Stimulated activated CD4-positive, alpha-beta T cell treated with anti-CD3 and anti-CD28 coated beads, Interleukin-1b, Interleukin-23, amount 100 ng/mL, for 4 hours (primary cell): Measurements from ENCODE around the gene SLC22A1.
"Not testable (repeated sequence)": the region's sequence is repeated elsewhere in the genome, so short reads cannot be mapped to it uniquely, and the experiment has no call there.

Experiments
- DNase-seq, 2 donors: peaks; one replicate each; pipeline ENCODE4 v3.0.0-alpha.2; 2020; ENCODE audit warnings: low read depth in 2 of 2

SLC22A1 gene

DNA sequence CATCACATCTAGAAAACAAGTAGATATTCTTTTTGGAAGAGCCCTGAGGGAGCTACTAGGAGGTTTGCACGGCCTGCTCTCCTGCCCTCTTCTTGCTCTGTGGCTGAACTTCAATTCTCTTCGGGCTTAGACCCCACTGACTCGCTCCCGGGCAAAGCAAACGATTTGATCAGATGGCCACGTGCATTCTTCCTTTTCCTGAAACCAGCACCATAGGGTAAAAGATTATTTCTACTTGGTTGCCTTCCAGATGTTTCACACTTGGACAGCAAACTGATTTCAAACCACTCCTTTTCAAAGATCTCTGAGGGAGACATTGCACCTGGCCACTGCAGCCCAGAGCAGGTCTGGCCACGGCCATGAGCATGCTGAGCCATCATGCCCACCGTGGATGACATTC is at the start of gene SLC22A1:
Gene SLC22A1 (plus strand): TSS at position 258 of the 400 bp plus-strand sequence. CDS start 121 bp downstream, at position 379.
- DNase-seq, result no peak

DNA sequence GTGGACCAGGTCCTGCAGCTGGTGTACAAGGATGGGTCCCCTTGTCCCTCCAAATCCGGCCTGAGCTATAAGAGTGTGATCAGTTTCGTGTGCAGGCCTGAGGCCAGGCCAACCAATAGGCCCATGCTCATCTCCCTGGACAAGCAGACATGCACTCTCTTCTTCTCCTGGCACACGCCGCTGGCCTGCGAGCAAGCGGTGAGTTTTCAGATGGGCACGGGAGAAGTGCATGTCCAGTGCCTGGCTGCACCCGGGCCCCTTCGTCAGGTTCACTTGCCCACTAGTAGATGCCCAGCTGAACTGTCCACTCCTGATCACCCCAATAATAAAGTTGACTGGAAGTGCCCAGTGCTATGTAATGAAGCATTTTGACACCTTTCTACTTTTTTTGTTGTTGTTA is 48.3 kb upstream of the SLC22A1 start:
- DNase-seq, result no peak

DNA sequence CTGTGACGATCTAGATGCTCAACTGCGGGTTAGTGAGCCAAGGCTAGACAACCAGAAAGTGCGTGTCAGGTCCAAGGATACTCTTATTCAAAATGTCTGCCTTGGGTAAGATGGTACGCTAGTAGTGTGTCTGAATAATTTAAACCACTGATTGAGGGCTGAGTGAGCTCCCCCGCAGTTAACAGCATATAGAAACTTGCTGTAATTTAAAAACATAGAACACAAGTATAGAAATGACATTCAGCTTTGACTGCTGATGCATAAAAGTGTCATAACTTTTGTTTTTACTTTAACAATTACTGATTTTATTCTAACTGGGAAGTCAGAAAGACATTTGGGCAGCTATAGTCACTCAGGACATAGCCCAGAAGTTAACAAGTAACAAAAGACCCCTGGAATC is 45.6 kb upstream of the SLC22A1 start:
- no peak for DNase-seq

DNA sequence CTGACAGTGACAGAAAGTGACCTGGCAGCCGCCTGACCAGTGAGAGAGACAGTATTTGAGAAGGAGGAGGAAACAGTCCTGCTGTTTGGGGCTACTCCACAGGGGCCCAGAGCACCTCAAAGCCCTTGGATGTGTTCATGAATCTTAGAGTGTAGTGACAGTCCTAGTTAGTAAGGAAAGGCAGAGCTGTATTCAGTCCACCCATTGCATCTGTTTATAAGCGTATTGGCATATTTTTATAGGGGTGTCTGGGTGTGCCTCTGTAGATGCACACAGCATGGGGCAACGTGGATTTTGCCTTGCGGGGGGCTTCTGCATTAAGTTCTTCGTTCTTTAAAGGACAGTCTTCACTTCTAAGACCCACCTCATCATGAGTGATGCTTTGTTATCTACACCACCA is 44.6 kb upstream of the SLC22A1 start:
- DNase-seq, result no peak

DNA sequence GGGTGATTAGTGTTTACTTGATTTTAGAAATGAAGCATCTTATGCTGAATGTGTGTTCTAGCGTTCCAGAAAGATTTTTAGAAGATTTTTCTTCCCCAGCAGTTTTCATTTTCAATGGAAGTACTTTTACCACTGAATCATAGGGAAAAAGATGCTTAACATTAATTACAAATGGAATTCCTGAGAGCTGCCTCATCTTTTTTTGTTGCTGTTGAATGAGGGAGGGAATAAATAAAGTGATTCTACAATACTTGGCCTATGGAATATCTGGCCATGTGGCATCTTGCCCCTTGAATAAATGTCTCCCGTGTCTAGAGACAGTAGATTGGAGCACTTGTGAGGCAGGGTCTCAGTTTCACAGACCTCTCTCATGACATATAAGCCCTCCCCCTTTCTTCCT is 44.1 kb upstream of the SLC22A1 start:
- no peak for DNase-seq

DNA sequence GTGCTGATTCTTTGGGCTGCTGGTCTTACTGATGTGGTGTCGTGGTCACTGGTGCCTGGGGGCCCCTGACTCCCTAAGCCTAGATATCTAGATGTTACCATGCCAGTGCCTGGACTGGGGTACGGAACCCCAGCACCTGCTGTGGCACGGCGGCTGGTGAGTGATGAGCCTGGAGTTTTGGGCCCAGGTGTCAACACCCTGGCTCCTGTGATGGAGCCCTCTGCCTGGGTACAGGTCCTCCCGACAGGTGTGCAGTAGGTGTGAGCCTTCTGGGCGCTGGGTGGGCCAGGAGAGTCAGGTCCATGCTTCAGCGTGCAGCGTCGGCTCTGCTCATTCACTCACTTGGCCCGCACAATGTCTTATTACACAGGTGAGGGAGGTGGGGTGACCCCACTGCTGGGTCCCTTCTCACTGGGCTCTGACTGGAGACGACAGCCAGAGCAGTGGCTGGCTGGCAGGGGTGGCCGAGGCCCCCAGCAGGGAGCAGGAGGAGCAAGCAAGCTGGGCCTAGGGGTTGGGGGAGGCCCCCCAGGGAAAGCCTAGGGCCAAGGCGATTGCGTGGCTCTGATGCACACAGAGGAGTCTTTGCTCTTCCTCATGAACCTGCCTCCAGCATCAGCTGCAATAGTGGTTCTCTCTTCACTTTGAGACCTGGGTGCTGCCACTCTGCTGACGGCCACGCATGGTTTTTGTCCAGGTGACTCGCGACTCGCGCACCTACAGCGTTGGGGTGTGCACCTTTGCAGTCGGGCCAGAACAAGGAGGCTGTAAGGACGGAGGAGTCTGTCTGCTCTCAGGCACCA is 42.5 kb upstream of the SLC22A1 start:
- DNase-seq, result no peak

DNA sequence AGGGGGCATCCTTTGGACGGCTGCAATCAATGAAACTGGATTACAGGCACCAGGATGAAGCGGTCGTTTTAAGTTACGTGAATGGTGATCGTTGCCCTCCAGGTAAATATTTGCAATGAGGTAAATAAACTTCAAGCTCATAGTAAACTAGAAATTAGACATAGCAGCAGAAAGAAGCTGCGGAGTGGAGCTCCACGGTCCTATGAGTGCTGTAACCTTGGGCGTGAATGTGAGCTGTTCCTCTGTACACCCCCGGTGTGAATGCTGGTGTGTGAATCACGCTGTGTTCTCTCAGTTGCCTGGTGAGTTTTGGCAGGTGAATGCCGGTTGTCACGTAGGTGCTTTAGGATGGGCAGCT is 42.0 kb upstream of the SLC22A1 start:
- no peak for DNase-seq

DNA sequence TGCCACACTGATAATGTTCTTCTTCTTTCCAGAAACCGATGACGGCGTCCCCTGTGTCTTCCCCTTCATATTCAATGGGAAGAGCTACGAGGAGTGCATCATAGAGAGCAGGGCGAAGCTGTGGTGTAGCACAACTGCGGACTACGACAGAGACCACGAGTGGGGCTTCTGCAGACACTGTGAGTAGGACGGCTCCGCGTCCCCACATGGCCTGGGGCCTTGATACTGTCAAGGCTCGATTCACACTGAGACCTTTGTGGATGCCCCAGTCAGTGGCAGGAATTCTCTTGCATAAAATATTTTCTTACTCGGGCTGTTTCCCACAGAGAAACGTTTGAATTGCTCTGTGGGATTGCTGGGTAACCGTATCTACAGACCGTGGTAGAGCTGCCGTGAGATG is 41.5 kb upstream of the SLC22A1 start:
- DNase-seq, result no peak

DNA sequence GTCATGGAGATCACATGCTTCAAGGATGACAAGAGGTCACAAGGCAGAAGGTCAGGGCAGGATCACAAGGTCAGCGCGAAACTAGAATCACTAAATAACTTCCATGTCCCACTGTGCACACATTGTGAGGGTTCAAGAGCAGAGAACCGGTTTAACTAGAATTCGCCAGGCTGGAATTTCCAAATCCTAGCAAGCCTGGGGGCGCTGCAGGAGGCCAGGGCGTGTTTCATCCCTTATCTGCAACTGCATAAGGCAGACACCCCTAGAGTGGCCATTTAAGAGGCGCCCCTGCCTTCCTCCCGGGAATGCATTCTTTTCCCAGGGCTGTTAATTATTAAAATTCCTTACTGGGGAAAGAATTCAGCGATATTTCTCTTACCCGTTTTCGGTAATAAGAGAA is 40.2 kb upstream of the SLC22A1 start:
- no peak for DNase-seq

DNA sequence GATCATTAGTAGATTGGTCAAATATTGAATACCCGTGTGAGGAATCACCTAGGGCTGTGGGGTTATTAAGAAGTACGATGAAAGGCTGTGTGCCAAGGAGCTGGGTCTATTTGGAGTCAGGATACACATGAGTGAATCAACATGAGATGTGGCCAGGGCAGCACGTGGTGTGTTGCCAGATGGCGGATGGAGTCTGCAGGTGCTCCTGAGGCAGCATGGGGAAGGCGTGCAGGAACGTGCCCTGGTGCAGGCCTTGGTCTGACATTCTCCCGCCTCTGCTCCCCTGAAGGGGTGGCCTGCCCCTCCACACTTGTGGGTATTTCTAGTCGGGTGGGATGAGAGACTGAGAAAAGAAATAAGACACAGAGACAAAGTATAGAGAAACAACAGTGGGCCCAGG is 39.0 kb upstream of the SLC22A1 start:
- DNase-seq, result no peak

DNA sequence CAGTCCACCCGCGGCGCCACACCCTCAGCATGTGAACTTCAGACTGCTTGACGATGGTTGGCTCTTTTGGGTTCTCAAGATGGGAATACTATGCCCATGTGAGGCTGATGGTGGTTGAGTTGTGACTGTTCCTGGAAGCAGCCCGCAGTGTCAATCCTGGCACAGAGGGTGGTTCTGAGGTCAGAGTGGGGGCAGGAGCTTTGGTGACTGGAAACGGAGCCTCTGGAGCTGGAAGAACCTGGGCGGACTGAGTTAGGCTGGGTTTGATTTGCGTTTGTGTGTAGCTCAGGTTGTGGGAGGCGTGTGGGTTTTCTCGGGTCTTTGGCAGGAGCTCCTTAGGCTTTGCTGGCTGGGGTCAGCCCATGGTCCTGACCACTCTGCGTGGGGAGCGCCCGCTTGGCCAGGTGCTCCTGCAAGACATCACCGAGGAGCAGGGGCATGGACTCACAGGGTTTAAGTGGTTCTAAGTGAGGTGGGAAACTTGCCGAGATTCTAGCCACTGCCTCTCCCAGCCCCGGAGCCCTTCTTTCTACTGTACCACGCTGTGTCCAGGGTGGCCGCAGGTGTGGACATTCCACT is 37.3 kb upstream of the SLC22A1 start:
- no peak for DNase-seq

DNA sequence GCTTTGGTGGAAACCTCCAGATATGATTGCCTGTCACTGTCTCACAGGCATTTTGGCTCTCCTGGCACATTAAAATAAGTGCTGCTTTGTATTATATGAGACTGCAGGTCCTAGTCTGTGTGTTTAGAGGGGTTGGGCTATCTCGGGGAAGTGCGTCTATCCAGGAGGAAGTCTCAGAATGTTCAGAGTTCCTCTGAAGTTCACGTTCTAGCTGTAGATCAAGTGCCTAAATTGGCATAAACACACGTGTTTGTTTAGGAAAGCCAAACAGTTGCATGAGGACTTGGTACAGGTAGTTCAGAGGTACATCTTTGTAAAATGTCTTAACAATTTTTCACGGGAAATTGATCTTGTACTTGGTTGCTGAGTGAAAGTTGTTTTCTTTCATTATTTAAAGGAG is 36.4 kb upstream of the SLC22A1 start:
- no peak for DNase-seq

DNA sequence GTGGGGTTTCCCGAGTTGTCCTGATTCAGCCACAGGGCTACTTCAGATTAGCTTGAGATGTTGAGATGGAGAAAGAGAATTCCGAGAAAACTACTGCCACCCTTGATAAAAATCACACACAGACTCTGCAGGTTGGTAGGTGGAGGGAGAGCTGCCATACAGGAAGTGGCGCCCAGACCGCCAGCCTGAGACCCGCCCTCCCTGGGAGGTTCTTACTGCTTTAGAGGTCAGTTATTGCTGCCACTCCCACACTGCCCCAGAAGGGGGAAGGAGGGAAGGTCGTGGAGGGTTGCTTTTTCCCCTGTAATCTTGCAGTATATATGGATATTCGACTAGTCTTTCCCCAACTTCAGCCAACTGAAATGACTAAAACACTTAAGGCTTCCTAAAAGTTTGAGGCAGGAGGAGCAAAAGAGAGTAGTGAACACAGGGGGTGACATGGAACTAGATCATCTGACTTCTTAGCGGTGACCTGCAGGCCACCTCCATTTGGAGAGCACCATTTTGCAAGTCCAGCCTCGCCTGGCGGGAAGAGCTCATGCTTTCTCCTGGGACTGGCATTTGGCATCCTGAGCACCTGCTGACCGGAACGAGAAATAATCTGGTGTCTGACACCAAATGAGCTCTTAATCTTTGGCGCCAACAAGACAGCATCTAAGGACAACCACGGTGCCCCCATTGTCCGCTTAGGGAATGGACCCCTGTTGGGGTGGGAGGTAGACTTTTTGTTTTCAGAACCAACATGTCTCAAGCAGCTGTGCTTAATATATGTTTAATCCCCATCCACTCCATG is 35.7 kb upstream of the SLC22A1 start:
- no peak for DNase-seq

DNA sequence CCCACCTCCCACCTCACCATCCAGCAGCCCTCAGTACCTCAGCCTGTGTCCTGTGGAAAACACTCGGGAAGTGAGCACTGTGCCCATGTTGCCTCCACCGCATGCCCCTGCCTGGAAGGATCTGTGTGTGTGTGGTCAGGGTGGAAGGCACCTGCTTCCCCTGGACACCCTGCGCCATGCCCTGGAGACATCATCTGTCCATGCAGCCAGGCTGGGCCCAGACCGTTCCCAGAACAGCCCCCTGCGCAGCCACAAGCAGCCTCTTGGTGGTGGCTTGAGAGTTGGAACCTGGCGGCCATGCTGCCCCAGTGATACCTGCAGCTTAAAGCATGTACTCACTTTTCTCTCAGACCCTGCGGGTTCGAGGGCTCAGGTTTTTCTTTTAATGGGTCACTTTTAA is 34.9 kb upstream of the SLC22A1 start:
- DNase-seq, result no peak

DNA sequence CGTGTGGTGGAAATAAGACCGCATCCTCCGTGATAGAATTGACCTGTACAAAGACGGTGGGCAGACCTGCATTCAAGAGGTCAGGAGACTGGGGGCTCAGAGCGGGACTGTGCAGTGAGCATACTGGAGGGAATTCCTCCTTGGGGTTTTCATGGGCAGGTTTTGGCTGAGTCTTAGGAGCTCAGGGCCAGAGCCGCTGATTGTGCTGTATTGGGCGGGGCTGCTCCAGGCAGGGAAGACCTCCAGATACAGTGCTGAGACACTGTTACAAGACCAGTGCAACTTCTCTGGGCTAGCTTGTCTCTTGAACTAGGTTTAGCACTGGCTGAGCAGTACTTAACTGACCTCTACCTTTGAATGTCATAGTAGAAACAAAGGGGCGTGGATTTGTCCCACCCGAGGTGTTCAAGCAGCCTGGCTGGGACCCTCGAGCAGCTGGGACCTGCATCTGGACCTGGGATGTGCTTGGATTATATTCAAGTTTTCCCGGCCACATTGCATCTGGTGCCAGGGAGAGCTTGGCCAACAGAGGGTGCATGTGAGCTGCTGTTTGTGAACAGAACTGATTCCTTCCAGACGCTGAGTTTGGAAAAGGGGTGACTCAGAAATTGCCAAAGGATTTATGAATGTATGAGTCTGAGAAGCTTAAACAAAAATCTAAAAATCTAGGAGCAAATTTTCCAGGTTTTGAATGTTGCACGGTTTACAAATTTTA is 33.4 kb upstream of the SLC22A1 start:
- no peak for DNase-seq

DNA sequence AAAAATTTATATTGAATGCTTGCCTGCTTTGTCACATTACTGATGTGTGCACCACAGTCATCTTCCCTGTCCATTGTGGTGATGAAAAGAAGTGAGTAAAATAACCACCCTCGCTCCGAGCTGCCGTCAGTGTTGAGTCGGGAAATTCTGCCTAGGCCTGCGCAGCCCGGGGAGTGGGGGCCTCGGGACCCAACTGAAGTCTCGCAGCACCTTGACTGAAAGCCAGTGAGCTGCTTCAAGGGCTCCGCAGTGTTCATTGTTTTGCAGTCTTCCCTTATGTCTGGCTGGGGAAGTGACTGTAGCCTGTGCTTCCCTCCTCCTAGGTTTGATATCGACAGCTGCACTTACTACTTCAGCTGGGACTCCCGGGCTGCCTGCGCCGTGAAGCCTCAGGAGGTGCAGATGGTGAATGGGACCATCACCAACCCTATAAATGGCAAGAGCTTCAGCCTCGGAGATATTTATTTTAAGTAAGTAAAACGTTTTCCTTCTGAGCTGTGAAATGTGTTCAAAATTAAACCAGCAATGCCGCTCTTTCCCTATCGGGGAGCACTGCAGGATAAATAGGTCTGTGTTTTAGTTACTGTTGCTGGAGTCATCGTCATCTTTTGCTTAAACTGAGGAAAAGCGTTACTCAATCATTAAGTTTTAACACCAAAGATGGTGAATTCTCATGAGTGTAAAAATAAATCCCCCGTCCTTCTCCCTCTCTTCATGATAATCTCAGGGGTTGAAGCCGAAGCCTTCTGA is 32.7 kb upstream of the SLC22A1 start:
- DNase-seq, result no peak

DNA sequence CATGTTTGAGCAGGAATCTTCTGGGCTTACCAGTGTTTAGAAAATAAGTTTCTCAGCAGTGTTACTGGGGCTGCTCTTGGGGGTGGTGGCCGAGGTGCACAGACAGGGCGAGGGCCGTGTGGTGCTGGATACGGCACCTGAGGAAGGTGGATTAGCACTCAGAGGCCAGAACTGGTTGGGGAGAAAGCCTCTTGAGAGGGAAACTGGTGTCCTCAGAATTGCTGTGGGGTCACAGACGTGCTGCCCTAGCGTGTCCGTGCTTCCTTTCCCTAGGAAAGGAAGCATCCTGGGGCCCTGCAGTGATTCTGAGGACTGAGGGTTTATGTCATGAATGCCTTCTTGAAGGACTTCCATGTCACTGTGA is 32.1 kb upstream of the SLC22A1 start:
- no peak for DNase-seq

DNA sequence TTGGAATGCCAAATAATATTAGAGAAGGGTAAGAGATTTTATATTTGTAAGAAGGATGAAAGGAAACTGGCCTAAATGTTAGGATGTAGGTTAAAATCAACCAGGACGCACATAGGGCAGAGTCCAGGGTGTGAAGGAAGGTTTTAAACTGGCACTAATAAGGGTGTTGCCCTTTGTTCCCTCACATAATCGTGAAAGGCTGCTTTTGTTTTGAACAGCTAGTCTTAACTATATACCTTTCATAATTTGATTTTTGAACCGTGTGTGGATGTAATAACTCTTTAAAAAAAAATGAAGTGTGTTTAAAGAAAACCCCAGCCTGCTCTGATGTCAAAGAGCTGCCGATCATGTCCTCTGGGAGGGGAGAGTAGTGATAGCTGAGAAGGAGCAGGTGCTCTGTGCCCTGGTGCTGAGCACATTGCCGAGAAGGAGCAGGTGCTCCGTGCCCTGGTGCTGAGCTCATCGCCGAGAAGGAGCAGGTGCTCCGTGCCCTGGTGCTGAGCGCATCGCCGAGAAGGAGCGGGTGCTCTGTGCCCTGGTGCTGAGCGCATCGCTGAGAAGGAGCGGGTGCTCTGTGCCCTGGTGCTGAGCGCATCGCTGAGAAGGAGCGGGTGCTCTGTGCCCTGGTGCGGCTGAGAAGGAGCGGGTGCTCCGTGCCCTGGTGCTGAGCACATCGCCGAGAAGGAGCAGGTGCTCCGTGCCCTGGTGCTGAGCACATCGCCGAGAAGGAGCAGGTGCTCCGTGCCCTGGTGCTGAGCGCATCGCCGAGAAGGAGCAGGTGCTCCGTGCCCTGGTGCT is 31.0 kb upstream of the SLC22A1 start:
- DNase-seq, result not testable (repeated sequence)

DNA sequence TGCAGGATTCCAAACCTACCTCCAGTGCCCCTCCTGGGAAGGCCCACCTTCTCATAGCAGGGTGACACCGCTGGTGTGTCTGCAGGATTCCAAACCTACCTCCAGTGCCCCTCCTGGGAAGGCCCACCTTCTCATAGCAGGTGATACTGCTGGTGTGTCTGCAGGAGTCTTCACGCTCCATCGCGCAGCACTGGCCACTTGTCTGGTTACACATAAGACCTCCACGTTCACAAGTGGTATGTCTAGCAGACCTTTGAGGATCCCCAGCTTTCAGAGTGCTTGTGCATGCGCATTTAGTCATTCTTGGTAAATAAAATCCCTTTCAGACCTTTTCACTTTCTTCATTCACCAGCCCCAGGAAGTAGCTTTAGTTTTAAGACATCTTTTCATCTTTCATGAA is 29.4 kb upstream of the SLC22A1 start:
- not testable (repeated sequence) for DNase-seq

DNA sequence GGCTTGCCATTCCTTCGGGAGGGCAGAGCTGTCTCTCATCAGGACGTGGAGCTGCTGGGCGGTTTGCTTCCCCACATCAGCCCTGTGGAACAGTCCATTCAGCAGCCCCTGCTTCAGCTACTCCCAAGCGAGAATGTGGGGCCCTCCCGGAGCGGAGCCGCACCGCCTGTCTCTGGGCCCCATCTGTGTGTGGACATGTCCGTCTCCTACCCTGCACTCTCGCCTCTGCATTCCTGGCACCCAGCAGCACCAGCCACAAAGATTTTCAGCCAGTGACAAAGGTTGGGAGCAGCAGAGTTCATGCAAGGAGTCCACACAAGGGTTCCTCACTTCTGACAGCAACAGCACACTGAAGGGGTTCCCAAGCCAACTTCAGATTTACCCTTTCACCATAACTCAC is 29.0 kb upstream of the SLC22A1 start:
- no peak for DNase-seq

DNA sequence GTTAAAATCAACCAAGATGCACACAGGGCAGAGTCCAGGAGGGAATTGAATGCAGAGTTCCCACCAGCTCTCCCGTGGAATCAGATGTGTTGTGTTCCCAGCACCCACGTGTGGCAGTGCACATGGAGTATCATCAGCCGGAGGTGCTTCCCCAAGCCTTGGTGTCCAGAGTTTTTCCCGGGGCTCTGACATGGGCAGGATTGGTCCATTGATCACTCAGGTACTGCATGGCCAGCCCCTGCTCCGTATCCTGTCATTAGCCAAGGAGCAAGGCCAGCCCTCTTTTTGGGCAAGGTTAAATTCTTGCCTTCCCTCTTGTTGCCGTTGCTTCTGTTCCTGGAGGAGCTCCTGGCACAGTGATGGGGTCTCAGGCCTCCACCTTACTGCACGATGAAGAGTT is 28.6 kb upstream of the SLC22A1 start:
- no peak for DNase-seq
